Heart right ventricle (tissue), 16 donors: ENCODE data around the gene REG4. TPM values are rescaled to one million over a fixed set of nuclear protein-coding genes. Genes with fewer than 3 reads are reported as not detected.
A peak's percentile ranks its signal among the peaks of the same experiment; 100 is the strongest.
"Not testable (repeated sequence)": the region's sequence is repeated elsewhere in the genome, so short reads cannot be mapped to it uniquely, and the experiment has no call there.

Experiments used
- ATAC-seq, 8 donors: fragments of 200-7000 bp; cut with Tn5 transposase; one replicate each; pipeline ENCODE4 v1.9.1; 2020; ENCODE audit warnings: mild to moderate bottlenecking in 8 of 8, moderate library complexity in 8 of 8, moderate number of reproducible peaks in 1 of 8
- DNase-seq, 2 donors: peaks; one replicate each; pipeline ENCODE4 v3.0.0-alpha.2; 2020
- H3K27ac ChIP-seq, 10 donors: fragments of 200-600 bp; sonication (generic) in 2 of 10; one replicate each; pipeline versions ENCODE4 v1.5.0 to v1.8.0; 2020 to 2022; ENCODE audit warnings: mild to moderate bottlenecking in 3 of 10
- H3K27me3 ChIP-seq, 7 donors: fragments of 200-600 bp; one replicate each; pipeline ENCODE4 v1.8.0; 2021 to 2022; ENCODE audit warnings: mild to moderate bottlenecking in 2 of 7
- H3K36me3 ChIP-seq, 9 donors: fragments of 200-600 bp; sonication (generic) in 1 of 9; one replicate each; pipeline versions ENCODE4 v1.5.0 to v1.8.0; 2020 to 2022; ENCODE audit warnings: mild to moderate bottlenecking in 2 of 9
- H3K4me1 ChIP-seq, 9 donors: fragments of 200-600 bp; sonication (generic) in 1 of 9; one replicate each; pipeline versions ENCODE4 v1.5.0 to v1.8.0; 2020 to 2022; ENCODE audit warnings: mild to moderate bottlenecking in 4 of 9
- H3K4me3 ChIP-seq, 10 donors: fragments of 200-600 bp; sonication (generic) in 2 of 10; one replicate each; pipeline versions ENCODE4 v1.5.0 to v1.8.0; 2020 to 2022; ENCODE audit warnings: mild to moderate bottlenecking in 7 of 10, moderate library complexity in 2 of 10
- H3K9me3 ChIP-seq, 11 donors: fragments of 200-600 bp in 10 of 11; sonication (generic) in 2 of 11; one replicate each; pipeline versions ENCODE4 v1.5.0 to v1.8.0; 2013 to 2022; ENCODE audit warnings: mild to moderate bottlenecking in 2 of 11, control low read depth in 1 of 11, moderate library complexity in 1 of 11
- CTCF ChIP-seq, 9 donors: fragments of 200-600 bp; sonication (generic) in 2 of 9; IDR thresholded peaks; one replicate each; pipeline versions ENCODE4 v1.5.0 to v1.8.0; 2021 to 2022; ENCODE audit warnings: antibody characterized with exemption in 9 of 9, mild to moderate bottlenecking in 5 of 9, moderate library complexity in 1 of 9
- WGBS, 2 donors: extraction: QIAGEN DNeasy Blood & Tissue Kit; methylation state at CpG; one replicate each; pipeline ENCODE4 v1.1.7; 2013; ENCODE audit warnings: inconsistent platforms in 1 of 2; 5-methylcytosine and 5-hydroxymethylcytosine counted together
- intact Hi-C, 10 donors: fragments of 100-400 bp; cut with DNase I; formaldehyde crosslinking; loops; one replicate each; pipeline versions ENCODE4 v1.11.1 to v1.14.2; 2022
- polyA plus RNA-seq, 2 donors: library from polyadenylated mRNA; stranded (reverse); fragments of 200-250 nt; gene quantifications; one replicate each; pipeline ENCODE4 v1.2.3, GENCODE V29; 2013
- total RNA-seq, 10 donors: library from RNA; stranded (reverse); fragmentation: NEBNext Ultra II Directional in 3 of 10; extraction: Animal tissue kit (Norgen Biotek cat#: 25700) in 3 of 10; gene quantifications; one replicate each; pipeline versions ENCODE4 v1.2.1 to v1.2.4, GENCODE V29; 2021 to 2023
- donor health status: Arrhythmogenic right ventricular cardiomyopathy.
- donor health status: ischemic (EF 13 %, LVEDD 7.1; RV severe dilation, severe dysfunction).
- donor health status: healthy with polysubstance abuse.
- donor health status: DM: no; HTN: yes; CAD: no.
- donor health status: DM: no; HTN: no; CAD: no.
- donor health status: ischemic (EF 25% LVEDD 6.9; RV normal size, moderate dysfunction).
- donor health status: ischemic (EF 25% LVEDD 5.7; RV mildly dilated, moderate dysfunction).
- donor health status: healthy.
- donor health status: DM: yes; HTN: yes; CAD: no.
- donor health status: Ischemic cardiomyopathy.
- donor health status: ischemic (EF 35%, LVEDD 5.7; RV mildly dilated, moderate dysfunction).
- donor health status: nonischemic (EF 11% LVEDD 7.7; RV severe dilation, severe dysfunction).
- donor health status: DM: yes; HTN: yes; CAD: no.
- donor health status: PGD.
- donor health status: ischemic (EF 29% LVEDD 5.4; RV normal size, mild dysfunction).
- donor health status: nonischemic (EF 23%, LVEDD 6.1; RV moderate dilation, normal function).

REG4 gene
- total and polyA plus RNA-seq, 12 donors = not detected

DNA sequence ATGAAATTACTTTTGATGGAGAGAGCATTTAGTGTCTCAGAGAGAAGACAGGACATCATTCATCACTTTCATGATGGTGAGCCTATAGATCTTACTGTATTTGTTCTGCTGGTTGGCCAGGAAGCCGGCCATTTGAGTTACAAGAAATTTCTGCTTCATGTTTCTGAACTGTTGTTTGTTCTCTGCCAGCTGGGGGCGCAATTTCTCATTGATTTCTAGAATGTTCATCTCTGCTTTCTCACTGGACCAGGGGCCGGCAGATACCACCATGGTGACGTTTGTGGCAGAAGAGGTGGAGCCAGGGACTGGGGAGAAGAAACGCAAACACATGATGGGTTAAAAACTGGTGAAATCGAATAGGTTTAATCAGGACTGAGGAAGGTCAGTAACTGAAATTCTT is 32.9 kb upstream of the REG4 start:
- ATAC-seq, H3K4me1 ChIP-seq, H3K36me3 ChIP-seq, H3K4me3 ChIP-seq, intact Hi-C loops, H3K27ac ChIP-seq, DNase-seq, H3K9me3 ChIP-seq: not testable (repeated sequence)
- peak in 1 of 9 donors; percentile 19 for TF ChIP-seq CTCF (IDR thresholded peaks at IDR 0.05)
- peaks cover 0 to 17% (median 4%) of the 10 kb centered on the region in 7 donors for H3K27me3 ChIP-seq
- WGBS, 2 donors = 63 to 67% methylated on average over 6 of the region's 6 CpGs

- DNase-seq (no peak), ATAC-seq (no peak)
- Histone ChIP-seq H3K27ac (no peak overlapping the region), H3K4me3 (no peak overlapping the region), H3K27me3 (peaks cover 0 to 12% (median 4%) of the 10 kb centered on the region in 7 donors), H3K9me3 (no peaks in the 10 kb centered on the region), H3K36me3 (no peaks in the 10 kb centered on the region), H3K4me1 (no peaks in the 10 kb centered on the region)
- intact Hi-C loops = no loop called here
- TF ChIP-seq CTCF (IDR thresholded peaks at IDR 0.05) = no peak
- WGBS, 2 donors = 75% methylated on average over 6 of the region's 6 CpGs
These were observed 30.0 kb upstream of the REG4 start for GRCh38 chr1:119841306-119841705.

- no peak overlapping the region for H3K4me3 ChIP-seq
- no peaks in the 10 kb centered on the region for H3K36me3 ChIP-seq
- WGBS, 2 donors = 25 to 36% methylated on average over 1 of the region's 1 CpG
- ATAC-seq = no peak
- no peaks in the 10 kb centered on the region for H3K4me1 ChIP-seq
- intact Hi-C loops = no loop called here
- DNase-seq = no peak
- no peaks in the 10 kb centered on the region for H3K9me3 ChIP-seq
- TF ChIP-seq CTCF (IDR thresholded peaks at IDR 0.05) = no peak
- H3K27ac ChIP-seq = no peak overlapping the region
- peaks cover 0 to 14% (median 4%) of the 10 kb centered on the region in 7 donors for H3K27me3 ChIP-seq
These were observed 29.5 kb upstream of the REG4 start for GRCh38 chr1:119840745-119841144.

- no peaks in the 10 kb centered on the region for H3K9me3 ChIP-seq
- 55 to 79% methylated on average over 3 of the region's 3 CpGs for WGBS, 2 donors
- intact Hi-C loops = no loop called here
- TF ChIP-seq CTCF (IDR thresholded peaks at IDR 0.05) = no peak
- peaks cover 0 to 14% (median 4%) of the 10 kb centered on the region in 7 donors for H3K27me3 ChIP-seq
- H3K4me1 ChIP-seq = no peaks in the 10 kb centered on the region
- H3K27ac ChIP-seq = no peak overlapping the region
- DNase-seq (no peak), ATAC-seq (no peak)
- no peak overlapping the region for H3K4me3 ChIP-seq
- H3K36me3 ChIP-seq = no peaks in the 10 kb centered on the region
These were observed 27.0 kb upstream of the REG4 start for GRCh38 chr1:119838236-119838635.
